ENCODE results near the gene PMEPA1.

PMEPA1 gene

GRCh38 chr20:57617079-57617795 is 92.6 kb downstream of the PMEPA1 start:
- no peak for TF ChIP-seq SIN3A (IDR thresholded peaks at IDR 0.05; ENCODE audit: borderline replicate concordance, insufficient read depth, low read length)
- no peak for TF ChIP-seq FOXP2 (optimal IDR thresholded peaks at IDR 0.05; ENCODE audit: borderline replicate concordance, extremely low read depth, extremely low read length, insufficient read depth)
- TF ChIP-seq TAF1 (IDR thresholded peaks at IDR 0.05; ENCODE audit: borderline replicate concordance, insufficient read depth, low read length), result no peak
- TF ChIP-seq POLR2AphosphoS5 (IDR thresholded peaks at IDR 0.05; ENCODE audit: low read depth, low read length), result no peak
- TF ChIP-seq, protein P1, sequence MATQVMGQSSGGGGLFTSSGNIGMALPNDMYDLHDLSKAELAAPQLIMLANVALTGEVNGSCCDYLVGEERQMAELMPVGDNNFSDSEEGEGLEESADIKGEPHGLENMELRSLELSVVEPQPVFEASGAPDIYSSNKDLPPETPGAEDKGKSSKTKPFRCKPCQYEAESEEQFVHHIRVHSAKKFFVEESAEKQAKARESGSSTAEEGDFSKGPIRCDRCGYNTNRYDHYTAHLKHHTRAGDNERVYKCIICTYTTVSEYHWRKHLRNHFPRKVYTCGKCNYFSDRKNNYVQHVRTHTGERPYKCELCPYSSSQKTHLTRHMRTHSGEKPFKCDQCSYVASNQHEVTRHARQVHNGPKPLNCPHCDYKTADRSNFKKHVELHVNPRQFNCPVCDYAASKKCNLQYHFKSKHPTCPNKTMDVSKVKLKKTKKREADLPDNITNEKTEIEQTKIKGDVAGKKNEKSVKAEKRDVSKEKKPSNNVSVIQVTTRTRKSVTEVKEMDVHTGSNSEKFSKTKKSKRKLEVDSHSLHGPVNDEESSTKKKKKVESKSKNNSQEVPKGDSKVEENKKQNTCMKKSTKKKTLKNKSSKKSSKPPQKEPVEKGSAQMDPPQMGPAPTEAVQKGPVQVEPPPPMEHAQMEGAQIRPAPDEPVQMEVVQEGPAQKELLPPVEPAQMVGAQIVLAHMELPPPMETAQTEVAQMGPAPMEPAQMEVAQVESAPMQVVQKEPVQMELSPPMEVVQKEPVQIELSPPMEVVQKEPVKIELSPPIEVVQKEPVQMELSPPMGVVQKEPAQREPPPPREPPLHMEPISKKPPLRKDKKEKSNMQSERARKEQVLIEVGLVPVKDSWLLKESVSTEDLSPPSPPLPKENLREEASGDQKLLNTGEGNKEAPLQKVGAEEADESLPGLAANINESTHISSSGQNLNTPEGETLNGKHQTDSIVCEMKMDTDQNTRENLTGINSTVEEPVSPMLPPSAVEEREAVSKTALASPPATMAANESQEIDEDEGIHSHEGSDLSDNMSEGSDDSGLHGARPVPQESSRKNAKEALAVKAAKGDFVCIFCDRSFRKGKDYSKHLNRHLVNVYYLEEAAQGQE (IDR thresholded peaks at IDR 0.05; ENCODE audit: insufficient read depth in 1 of 2, low read depth in 2 of 2, low read length in 2 of 2), result no peak

GRCh38 chr20:57616143-57616951 is 93.5 kb downstream of the PMEPA1 start:
- TF ChIP-seq, protein P1 (IDR thresholded peaks at IDR 0.05; ENCODE audit: insufficient read depth in 1 of 2, low read depth in 2 of 2, low read length in 2 of 2), result no peak
- no peak for TF ChIP-seq SIN3A (IDR thresholded peaks at IDR 0.05; ENCODE audit: borderline replicate concordance, insufficient read depth, low read length)
- no peak for TF ChIP-seq TAF1 (IDR thresholded peaks at IDR 0.05; ENCODE audit: borderline replicate concordance, insufficient read depth, low read length)
- no peak for TF ChIP-seq FOXP2 (optimal IDR thresholded peaks at IDR 0.05; ENCODE audit: borderline replicate concordance, extremely low read depth, extremely low read length, insufficient read depth)
- no peak for TF ChIP-seq POLR2AphosphoS5 (IDR thresholded peaks at IDR 0.05; ENCODE audit: low read depth, low read length)

GRCh38 chr20:57615445-57615811 is 94.4 kb downstream of the PMEPA1 start:
- TF ChIP-seq SIN3A (IDR thresholded peaks at IDR 0.05; ENCODE audit: borderline replicate concordance, insufficient read depth, low read length) (no peak), POLR2AphosphoS5 (IDR thresholded peaks at IDR 0.05; ENCODE audit: low read depth, low read length) (no peak), FOXP2 (optimal IDR thresholded peaks at IDR 0.05; ENCODE audit: borderline replicate concordance, extremely low read depth, extremely low read length, insufficient read depth) (no peak), TAF1 (IDR thresholded peaks at IDR 0.05; ENCODE audit: borderline replicate concordance, insufficient read depth, low read length) (no peak)
- TF ChIP-seq, protein P1 (IDR thresholded peaks at IDR 0.05; ENCODE audit: insufficient read depth in 1 of 2, low read depth in 2 of 2, low read length in 2 of 2), result no peak

DNA sequence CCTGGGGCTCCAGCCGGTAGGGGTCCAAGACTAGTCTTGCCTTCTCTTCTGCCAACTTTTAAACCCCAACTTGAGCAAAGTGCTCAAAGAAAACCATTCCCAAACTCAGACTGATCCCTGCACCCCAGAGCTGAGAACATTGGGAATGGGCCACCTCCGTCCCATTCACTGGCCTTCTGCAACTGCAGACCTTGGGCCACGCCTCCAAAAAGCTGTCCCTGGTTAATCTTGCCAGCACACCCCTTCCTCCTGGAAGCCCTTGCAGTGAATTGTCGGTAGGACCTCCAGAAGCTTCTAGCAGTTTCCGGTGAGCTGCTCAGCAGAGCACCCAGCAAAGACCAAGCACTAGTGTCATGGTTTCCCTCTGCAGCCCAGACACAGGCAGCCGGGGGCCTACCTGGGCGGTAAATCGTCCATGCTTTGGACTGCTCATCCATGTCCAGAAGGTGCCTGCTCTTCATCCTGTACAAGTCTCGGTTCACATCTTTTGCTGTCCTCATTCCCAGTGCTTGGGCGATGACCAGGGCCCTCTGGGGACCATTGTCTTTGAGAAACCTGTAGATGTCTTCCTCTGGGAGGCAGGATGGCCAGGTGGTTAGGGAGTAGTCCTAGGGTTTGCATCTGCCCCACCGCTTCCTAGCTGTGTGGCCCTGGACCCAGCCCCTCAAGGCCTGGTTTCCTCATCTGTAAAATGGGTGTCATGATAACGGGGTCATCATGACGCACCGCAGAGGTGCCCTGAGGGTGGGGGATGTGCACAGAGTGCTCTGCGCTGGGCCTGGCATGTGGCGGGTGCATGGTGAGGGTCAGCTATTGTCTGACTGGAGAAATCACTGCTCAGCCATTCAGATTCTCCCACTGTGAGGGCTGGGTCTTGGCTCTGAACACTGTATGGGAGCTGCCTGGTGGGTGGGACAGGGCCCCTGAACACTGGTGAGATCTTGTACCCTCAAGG is 95.0 kb downstream of the PMEPA1 start:
- TF ChIP-seq SIN3A (IDR thresholded peaks at IDR 0.05; ENCODE audit: borderline replicate concordance, insufficient read depth, low read length), result no peak
- no peak for TF ChIP-seq TAF1 (IDR thresholded peaks at IDR 0.05; ENCODE audit: borderline replicate concordance, insufficient read depth, low read length)
- TF ChIP-seq, protein P1 (IDR thresholded peaks at IDR 0.05; ENCODE audit: insufficient read depth in 1 of 2, low read depth in 2 of 2, low read length in 2 of 2), result no peak
- TF ChIP-seq FOXP2 (optimal IDR thresholded peaks at IDR 0.05; ENCODE audit: borderline replicate concordance, extremely low read depth, extremely low read length, insufficient read depth), result no peak
- no peak for TF ChIP-seq POLR2AphosphoS5 (IDR thresholded peaks at IDR 0.05; ENCODE audit: low read depth, low read length)

All from PFSK-1 (cell line).